Tibial nerve (tissue), 4 donors: ENCODE data around the gene ADGRG1.

Experiments
- EP300 ChIP-seq, 2 donors: sonication (generic); formaldehyde crosslinking; IDR thresholded peaks; one replicate each; pipeline ENCODE4 v1.6.1; 2017; ENCODE audit warnings: antibody characterized with exemption in 2 of 2, mild to moderate bottlenecking in 1 of 2
- POLR2A ChIP-seq, 2 donors: fragments of 450-650 bp; IDR thresholded peaks; one replicate each; pipeline ENCODE4 v1.6.1; 2017; ENCODE audit warnings: antibody characterized with exemption in 2 of 2, mild to moderate bottlenecking in 2 of 2, moderate library complexity in 2 of 2
- TF ChIP-seq, protein P1 (sequence below), 5 experiments: fragments of 200-600 bp in 3 of 5; fragments of 450-650 bp in 2 of 5; sonication (generic) in 3 of 5; IDR thresholded peaks; one replicate each; pipeline ENCODE4 v1.5.1; 2016 to 2019; ENCODE audit warnings: antibody characterized with exemption in 5 of 5, mild to moderate bottlenecking in 3 of 5, moderate library complexity in 2 of 5

GRCh38 chr16:57707331-57707730 lies 78.9 kb downstream of the ADGRG1 start:
- TF ChIP-seq, protein P1, sequence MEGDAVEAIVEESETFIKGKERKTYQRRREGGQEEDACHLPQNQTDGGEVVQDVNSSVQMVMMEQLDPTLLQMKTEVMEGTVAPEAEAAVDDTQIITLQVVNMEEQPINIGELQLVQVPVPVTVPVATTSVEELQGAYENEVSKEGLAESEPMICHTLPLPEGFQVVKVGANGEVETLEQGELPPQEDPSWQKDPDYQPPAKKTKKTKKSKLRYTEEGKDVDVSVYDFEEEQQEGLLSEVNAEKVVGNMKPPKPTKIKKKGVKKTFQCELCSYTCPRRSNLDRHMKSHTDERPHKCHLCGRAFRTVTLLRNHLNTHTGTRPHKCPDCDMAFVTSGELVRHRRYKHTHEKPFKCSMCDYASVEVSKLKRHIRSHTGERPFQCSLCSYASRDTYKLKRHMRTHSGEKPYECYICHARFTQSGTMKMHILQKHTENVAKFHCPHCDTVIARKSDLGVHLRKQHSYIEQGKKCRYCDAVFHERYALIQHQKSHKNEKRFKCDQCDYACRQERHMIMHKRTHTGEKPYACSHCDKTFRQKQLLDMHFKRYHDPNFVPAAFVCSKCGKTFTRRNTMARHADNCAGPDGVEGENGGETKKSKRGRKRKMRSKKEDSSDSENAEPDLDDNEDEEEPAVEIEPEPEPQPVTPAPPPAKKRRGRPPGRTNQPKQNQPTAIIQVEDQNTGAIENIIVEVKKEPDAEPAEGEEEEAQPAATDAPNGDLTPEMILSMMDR (IDR thresholded peaks at IDR 0.05) = no peak
- TF ChIP-seq POLR2A (IDR thresholded peaks at IDR 0.05) = no peak
- TF ChIP-seq EP300 (IDR thresholded peaks at IDR 0.05) = no peak
